Raji (cell line): ENCODE results near the gene DNAH2.
A peak's percentile ranks its signal among the peaks of the same experiment; 100 is the strongest.

Experiments
- POLR2A ChIP-seq: IDR thresholded peaks from 2 replicates; pipeline ENCODE4 v1.6.1; 2011; ENCODE audit warnings: low read depth, low read length, control low read depth; ENCODE audit not compliant: insufficient read depth

DNAH2 gene

DNA sequence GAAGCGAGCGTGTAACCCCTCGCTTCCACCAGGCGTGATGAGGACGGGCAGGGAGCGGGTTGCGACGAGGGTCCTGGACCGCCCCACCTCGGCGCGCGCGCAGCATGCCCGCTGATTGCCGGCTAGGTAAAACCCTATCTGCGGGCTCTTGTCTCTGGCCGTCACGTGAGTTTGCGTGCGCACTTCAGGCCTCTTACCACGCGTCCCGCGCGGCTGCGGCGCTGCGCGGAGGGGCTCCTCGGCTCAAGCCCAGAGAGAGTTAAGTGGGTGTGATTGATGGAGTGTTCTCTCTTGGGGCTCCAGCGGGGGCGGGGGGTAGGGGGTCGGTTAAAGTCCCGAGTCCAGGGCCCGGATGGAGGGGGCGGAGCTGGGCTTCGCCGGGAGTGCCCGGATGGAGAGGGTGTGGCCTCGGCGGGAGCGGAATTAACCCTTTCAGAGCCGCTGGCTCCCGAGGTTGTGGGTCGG, 124.4 kb downstream of the DNAH2 start:
- TF ChIP-seq POLR2A, result peak; percentile 59; the same call in 1 of the 2 replicates

DNA sequence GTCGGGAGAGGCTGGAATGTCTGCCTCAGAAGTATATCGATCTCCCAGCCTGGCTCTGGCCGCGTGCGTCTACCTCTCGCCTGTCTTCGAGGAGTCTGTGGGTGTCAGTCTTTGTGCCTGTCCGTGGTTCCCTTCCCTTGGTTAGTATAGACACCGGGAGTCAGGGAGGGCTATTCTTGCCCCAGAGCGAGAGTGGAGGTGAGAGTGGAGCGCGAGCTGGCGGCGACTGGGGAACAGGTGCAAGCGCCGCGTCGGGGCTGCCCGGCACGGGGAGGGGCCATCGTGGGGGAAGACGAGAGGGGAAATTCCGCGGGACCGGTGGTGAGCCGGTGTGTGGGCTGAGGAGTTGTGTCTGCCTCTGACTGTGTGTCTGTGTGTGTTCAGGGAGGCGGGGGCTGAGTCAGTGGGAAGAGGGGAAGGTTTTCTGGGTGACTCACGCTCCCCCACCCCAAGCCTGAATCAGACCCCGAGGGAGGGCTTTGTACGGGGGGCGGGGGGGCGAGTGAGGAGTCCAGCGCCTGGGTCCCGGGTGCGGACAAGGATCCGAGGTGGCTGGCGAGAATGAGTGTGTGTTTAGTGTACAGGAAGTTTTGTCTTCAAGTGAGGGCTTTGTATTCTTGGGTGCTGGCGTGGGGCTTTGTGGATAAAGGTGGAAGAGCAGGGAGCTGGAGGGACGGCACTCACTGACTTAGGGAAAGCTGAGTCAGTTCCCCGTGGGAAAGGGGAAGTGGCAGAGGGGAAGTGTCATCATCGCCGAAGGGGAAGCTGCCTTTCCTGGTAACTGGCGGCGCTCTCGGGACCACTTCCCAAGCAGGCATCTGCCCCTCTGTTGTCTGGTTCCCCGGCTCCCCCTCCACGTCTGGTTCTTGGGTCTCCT, 125.1 kb downstream of the DNAH2 start:
- TF ChIP-seq POLR2A, result peak; percentile 64

DNA sequence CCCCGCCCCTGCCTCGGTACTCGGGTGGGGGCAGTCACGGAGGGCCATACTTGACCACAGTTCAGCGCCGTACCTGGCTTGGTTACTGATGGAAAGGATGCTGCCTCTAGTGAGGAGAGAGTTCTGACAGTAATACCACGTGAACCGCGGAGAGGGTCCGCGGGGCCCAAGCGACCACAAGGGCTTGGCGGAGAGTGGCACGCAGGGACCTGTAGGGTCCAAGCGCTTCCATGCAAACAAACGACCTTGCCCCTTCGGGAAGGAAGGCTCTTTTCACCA, 125.7 kb downstream of the DNAH2 start:
- TF ChIP-seq POLR2A, result no peak; the same call in 1 of the 2 replicates

DNA sequence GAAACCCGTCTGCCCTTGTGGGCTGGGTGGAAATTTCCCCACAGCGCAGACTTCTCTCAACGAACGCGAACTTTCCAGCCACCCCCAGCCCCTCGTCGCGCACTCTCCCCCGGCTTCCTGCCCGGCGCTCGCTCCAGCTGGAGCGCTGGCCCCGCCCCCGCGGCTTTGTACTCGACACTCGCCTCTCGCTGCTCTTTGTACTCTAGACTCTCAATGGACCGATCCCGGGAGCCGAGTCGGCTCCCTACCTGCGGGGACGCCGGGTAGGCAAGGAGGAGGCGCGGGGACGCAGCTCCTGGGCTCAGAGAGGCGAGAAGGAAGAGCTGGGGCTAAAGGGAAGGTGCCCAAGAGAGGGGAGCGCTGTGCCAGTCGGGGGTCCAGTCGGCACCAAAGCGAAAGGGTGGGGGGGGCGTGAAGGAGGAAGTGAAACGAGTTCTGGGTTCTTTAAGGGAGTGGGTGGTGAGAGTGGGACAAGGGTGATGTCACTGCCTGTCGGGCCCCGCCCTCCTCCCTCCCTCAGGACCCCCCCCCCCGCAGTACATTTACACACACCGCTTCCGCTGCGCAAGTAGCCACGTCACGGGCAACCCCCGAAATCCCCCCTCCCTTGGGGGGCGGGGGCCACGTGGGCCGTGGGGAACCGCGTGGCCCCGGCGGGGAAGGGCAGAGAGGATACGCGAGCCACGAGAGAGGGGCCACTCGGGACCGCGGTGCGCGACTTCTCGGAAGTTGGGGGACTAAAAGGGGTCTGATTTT, 126.2 kb downstream of the DNAH2 start:
- TF ChIP-seq POLR2A, result no peak; the same call in 1 of the 2 replicates

DNA sequence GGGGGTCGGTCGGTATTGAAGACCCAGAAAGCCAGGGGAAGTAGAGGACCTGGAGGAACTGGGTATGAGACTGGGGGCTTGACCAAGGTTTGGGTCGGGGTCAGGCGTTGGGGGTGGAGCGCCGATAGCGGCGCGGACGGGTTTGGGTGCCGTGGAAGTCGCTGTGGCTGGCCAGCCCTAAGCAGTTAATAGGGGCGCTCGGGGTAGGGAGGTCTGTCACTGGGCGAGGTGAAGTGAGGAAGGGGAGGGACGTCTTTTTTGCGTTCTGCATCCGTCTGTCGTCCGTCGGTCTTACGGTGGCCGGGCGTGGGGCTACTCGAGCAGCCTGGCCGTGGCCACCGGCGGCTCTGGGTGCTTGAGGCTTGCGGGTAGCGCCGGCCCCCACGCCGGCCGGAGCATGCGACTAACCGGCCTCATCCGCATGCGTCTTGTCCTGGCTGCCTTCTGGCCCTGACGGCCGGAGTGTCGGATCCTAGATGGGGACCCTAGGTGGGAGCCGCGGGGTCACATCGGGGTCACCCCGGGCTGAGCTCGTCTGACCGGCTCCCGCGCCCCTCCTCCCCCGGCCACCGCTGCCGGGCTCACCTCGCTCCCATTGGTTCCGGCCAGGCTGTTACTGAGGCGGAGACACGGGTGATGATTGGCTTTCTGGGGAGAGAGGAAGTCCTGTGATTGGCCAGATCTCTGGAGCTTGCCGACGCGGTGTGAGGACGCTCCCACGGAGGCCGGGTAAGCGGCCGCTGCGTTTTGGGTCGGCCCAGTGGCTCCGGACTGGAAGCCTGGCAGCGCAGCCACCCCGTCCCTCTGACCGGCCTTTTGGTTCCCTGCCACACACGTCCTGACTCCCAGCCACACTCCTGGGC, 127.0 kb downstream of the DNAH2 start:
- peak; percentile 77 for TF ChIP-seq POLR2A

DNA sequence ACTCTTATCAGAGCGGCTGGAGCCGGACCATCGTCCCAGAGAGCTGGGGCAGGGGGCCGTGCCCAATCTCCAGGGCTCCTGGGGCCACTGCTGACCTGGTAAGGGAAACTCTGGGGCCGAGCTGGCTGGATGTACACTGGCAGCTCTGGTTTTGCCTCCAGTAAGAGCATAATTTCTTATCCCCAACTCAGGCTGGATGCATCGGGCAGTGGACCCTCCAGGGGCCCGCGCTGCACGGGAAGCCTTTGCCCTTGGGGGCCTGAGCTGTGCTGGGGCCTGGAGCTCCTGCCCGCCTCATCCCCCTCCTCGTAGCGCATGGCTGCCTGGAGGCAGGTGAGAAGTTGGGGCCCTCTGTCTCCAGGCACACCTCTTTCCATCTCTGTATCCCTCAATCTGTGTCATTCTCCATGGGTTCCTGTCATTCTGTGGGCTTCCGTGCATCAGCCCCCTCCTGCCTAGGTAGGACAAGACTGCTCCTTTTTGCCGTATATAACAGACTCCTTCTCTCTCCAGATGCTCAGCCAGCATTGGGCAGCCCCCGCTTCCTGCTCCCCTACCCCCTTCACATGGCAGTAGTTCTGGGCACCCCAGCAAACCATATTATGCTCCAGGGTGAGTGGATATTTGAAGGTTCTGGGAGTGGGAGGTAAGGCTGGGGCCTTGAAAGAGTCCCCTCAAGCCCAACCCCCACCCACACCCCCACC, 128.0 kb downstream of the DNAH2 start:
- TF ChIP-seq POLR2A, result no peak

DNA sequence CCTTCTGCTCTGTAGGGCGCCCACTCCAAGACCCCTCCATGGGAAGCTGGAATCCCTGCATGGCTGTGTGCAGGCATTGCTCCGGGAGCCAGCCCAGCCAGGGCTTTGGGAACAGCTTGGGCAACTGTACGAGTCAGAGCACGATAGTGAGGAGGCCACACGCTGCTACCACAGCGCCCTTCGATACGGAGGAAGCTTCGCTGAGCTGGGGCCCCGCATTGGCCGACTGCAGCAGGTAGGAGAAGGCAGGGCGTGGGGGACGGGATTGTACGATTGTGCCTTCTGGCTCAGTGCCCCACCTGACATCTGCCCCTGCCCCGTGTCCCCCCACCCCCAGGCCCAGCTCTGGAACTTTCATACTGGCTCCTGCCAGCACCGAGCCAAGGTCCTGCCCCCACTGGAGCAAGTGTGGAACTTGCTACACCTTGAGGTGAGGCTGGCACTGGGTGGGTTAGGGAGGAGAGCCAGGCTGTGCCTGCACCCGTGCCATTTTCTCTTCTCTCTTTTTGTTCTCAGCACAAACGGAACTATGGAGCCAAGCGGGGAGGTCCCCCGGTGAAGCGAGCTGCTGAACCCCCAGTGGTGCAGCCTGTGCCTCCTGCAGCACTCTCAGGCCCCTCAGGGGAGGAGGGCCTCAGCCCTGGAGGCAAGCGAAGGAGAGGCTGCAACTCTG, 128.7 kb downstream of the DNAH2 start:
- 0 out of 2 replicates have a peak, but pooled peaks have one; percentile 5 for TF ChIP-seq POLR2A

DNA sequence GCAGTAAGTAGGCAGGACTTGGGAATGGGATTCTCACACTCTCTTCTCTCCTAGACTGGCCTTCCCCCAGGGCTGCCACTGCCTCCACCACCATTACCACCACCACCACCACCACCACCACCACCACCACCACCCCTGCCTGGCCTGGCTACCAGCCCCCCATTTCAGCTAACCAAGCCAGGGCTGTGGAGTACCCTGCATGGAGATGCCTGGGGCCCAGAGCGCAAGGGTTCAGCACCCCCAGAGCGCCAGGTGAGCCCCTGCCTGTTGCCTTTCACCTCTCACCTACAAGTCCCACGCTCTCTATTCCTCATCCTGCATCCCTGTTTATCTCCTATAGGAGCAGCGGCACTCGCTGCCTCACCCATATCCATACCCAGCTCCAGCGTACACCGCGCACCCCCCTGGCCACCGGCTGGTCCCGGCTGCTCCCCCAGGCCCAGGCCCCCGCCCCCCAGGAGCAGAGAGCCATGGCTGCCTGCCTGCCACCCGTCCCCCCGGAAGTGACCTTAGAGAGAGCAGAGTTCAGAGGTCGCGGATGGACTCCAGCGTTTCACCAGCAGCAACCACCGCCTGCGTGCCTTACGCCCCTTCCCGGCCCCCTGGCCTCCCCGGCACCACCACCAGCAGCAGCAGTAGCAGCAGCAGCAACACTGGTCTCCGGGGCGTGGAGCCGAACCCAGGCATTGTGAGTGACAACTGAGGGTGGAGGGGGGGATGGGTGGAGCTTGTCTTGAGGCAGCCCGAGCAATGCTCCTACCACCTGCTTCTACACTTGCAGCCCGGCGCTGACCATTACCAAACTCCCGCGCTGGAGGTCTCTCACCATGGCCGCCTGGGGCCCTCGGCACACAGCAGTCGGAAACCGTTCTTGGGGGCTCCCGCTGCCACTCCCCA, 129.5 kb downstream of the DNAH2 start:
- no peak for TF ChIP-seq POLR2A

DNA sequence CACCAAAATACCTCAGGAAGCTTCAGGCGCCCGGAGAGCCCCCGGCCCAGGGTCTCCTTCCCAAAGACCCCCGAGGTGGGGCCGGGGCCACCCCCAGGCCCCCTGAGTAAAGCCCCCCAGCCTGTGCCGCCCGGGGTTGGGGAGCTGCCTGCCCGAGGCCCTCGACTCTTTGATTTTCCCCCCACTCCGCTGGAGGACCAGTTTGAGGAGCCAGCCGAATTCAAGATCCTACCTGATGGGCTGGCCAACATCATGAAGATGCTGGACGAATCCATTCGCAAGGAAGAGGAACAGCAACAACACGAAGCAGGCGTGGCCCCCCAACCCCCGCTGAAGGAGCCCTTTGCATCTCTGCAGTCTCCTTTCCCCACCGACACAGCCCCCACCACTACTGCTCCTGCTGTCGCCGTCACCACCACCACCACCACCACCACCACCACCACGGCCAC, 130.6 kb downstream of the DNAH2 start:
- TF ChIP-seq POLR2A, result no peak

DNA sequence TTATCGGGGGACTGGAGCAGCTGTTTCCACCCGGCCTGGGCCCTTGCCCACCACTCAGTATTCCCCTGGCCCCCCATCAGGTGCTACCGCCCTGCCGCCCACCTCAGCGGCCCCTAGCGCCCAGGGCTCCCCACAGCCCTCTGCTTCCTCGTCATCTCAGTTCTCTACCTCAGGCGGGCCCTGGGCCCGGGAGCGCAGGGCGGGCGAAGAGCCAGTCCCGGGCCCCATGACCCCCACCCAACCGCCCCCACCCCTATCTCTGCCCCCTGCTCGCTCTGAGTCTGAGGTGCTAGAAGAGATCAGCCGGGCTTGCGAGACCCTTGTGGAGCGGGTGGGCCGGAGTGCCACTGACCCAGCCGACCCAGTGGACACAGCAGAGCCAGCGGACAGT, 131.2 kb downstream of the DNAH2 start:
- TF ChIP-seq POLR2A, result no peak

DNA sequence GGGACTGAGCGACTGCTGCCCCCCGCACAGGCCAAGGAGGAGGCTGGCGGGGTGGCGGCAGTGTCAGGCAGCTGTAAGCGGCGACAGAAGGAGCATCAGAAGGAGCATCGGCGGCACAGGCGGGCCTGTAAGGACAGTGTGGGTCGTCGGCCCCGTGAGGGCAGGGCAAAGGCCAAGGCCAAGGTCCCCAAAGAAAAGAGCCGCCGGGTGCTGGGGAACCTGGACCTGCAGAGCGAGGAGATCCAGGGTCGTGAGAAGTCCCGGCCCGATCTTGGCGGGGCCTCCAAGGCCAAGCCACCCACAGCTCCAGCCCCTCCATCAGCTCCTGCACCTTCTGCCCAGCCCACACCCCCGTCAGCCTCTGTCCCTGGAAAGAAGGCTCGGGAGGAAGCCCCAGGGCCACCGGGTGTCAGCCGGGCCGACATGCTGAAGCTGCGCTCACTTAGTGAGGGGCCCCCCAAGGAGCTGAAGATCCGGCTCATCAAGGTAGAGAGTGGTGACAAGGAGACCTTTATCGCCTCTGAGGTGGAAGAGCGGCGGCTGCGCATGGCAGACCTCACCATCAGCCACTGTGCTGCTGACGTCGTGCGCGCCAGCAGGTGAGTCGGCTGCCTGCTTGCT, 131.7 kb downstream of the DNAH2 start:
- TF ChIP-seq POLR2A, result no peak

DNA sequence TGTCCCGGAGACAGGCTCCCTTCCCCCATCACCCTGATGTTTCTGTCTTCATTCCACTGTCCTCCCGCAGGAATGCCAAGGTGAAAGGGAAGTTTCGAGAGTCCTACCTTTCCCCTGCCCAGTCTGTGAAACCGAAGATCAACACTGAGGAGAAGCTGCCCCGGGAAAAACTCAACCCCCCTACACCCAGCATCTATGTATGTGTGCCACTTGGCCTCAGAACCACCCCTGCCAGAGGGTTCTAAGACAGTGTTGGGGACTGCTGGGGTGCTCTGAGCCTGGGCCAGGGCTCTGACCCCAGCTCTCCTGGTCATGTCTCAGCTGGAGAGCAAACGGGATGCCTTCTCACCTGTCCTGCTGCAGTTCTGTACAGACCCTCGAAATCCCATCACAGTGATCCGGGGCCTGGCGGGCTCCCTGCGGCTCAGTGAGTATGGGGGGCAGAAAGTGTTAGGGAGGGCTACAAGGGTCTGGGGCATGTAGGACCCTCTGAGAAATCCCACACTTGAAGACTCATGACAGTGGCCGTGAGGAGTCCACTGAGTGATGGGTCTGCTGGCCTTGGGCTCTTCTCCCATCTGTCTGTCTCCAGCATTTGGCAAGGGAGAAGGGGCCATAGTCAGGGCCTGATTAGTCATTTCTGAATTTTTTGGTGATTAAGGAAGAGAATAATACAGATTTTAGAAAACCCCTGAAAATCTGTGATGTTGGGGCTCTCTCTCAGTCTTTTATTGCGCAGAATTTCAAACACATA, 132.4 kb downstream of the DNAH2 start:
- TF ChIP-seq POLR2A, result no peak

DNA sequence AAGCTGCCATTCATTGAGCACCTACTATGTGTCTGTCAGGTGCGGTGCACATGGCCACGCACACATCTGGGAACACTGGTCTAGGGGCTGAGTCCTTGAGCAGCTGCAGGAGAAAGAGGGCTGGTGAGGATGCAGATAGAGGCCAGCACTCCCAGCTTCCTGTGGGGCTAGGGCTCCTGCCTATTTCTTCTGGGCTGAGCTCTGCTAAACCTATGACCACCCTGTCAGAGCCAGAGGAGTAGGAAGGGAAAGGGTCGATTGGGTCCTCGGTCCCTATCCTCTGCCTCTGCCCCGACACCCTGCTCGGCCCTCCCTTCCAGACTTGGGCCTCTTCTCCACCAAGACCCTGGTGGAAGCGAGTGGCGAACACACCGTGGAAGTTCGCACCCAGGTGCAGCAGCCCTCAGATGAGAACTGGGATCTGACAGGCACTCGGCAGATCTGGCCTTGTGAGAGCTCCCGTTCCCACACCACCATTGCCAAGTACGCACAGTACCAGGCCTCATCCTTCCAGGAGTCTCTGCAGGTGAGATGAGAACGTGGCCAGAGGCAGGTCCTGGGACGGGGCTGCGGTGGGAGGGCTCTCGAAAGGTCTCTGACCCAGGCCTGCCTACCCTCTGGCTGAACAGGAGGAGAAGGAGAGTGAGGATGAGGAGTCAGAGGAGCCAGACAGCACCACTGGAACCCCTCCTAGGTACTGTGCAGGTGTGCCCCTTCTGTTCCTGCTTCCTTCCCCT, 133.3 kb downstream of the DNAH2 start:
- TF ChIP-seq POLR2A, result no peak
